Right atrium auricular region (tissue), 2 donors: ENCODE results near the gene ABCC5. TPM values are rescaled to one million over a fixed set of nuclear protein-coding genes. Genes with fewer than 3 reads are reported as not detected.

Experiments
- DNase-seq: peaks from one replicate; pipeline ENCODE4 v3.0.0-alpha.2; 2019; ENCODE audit warnings: low spot score
- H3K27ac ChIP-seq, 2 donors: fragments of 200-600 bp; sonication (generic); 1 replicate in 1 of 2; 2 replicates in 1 of 2; pipeline ENCODE4 v1.5.1; 2016 to 2019
- H3K27me3 ChIP-seq, 2 donors: fragments of 200-600 bp; sonication (generic); one replicate each; pipeline versions ENCODE4 v1.5.1 to v1.6.0; 2017 to 2019
- H3K36me3 ChIP-seq: fragments of 200-600 bp; sonication (generic); one replicate; pipeline ENCODE4 v1.5.1; 2016
- H3K4me1 ChIP-seq, 2 donors: fragments of 200-600 bp; sonication (generic); one replicate each; pipeline versions ENCODE4 v1.5.1 to v1.6.0; 2017 to 2019
- H3K4me3 ChIP-seq, 2 donors: fragments of 200-600 bp; sonication (generic); 1 replicate in 1 of 2; 2 replicates in 1 of 2; pipeline ENCODE4 v1.5.1; 2017 to 2019; ENCODE audit warnings: mild to moderate bottlenecking in 1 of 2, moderate library complexity in 1 of 2
- H3K9me3 ChIP-seq, 2 donors: fragments of 200-600 bp; sonication (generic); one replicate each; pipeline ENCODE4 v1.5.1; 2019
- CTCF ChIP-seq, 2 donors: fragments of 200-600 bp; sonication (generic); IDR thresholded peaks; one replicate each; pipeline ENCODE4 v1.5.1; 2019; ENCODE audit warnings: antibody characterized with exemption in 2 of 2
- total RNA-seq, 2 donors: library from RNA; depleted of rRNA; stranded (reverse); fragments of >200 nt; gene quantifications; one replicate each; pipeline ENCODE4 v1.1.0, GENCODE V29; 2016

ABCC5 gene
- total RNA-seq, 2 donors from 2014 or later = 17.5 to 23.1 TPM

DNA sequence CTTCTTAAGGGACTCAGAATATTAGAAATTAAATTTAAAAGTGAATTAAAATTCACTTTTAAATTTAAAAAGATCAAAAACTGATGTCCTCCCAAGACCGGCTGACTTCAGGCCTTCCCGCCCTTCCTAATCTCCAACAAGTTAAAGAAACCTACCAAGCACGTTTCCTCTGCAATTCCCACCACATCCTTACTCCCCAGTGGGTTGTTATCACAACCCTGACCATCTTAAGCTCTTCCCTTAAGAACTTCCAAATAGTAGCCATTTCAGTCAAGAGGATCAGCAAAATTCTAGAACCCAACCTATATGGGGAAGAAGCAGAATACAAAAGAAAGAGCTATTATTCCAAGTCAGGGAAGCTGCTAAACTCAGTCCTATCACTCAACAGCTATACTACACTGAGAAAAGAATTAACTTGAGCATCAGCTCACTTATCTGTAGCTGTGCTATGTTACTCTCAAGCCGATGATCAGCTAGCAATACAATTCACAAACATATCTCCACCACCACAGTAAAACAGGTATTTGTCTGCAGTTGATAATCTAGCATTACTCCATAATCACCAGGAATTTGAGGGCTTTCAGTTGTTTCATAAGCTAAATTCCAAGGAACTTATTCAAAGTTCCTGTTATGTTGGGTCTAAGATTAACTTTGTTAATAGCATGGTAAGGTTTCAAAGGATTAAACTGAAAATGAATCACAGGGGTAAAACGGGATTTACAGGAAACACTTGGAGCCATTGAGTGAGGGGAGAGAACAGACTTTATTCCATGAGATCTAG, 14.3 kb downstream of the ABCC5 start:
- H3K4me3 ChIP-seq = no peak overlapping the region
- H3K36me3 ChIP-seq = peaks cover 5% of the 10 kb centered on the region
- no peaks in the 10 kb centered on the region for H3K27me3 ChIP-seq
- H3K4me1 ChIP-seq = peaks cover 0 to 51% of the 10 kb centered on the region in 2 donors
- peak overlapping the region; percentile 33 to 41 for H3K27ac ChIP-seq
- no peak for DNase-seq
- H3K9me3 ChIP-seq = no peaks in the 10 kb centered on the region
- TF ChIP-seq CTCF (IDR thresholded peaks at IDR 0.05) = no peak

DNA sequence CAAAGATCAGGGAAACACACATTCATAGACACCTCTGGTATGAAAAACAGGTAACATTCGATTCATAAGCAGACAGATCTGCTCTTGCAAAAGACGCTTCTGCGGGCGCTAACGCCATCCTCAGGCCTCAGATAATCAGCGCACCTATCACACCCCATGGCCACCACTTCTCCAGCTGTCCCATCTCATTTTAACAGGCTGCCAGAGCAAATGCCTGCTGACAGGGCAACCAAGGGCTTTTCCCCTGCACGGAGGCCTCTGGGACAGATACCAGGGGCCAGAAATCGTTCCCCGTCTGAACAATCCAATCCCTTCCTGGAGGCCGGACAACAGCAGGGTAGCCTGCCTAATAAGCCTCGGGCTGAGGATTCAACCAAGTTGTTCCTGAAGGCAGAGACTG, 15.2 kb downstream of the ABCC5 start:
- no peaks in the 10 kb centered on the region for H3K27me3 ChIP-seq
- no peak for TF ChIP-seq CTCF (IDR thresholded peaks at IDR 0.05)
- peaks cover 5% of the 10 kb centered on the region for H3K36me3 ChIP-seq
- peak overlapping the region; percentile 33 to 41 for H3K27ac ChIP-seq
- H3K4me1 ChIP-seq = peaks cover 0 to 57% of the 10 kb centered on the region in 2 donors
- H3K9me3 ChIP-seq = no peaks in the 10 kb centered on the region
- H3K4me3 ChIP-seq = no peak overlapping the region
- no peak for DNase-seq

DNA sequence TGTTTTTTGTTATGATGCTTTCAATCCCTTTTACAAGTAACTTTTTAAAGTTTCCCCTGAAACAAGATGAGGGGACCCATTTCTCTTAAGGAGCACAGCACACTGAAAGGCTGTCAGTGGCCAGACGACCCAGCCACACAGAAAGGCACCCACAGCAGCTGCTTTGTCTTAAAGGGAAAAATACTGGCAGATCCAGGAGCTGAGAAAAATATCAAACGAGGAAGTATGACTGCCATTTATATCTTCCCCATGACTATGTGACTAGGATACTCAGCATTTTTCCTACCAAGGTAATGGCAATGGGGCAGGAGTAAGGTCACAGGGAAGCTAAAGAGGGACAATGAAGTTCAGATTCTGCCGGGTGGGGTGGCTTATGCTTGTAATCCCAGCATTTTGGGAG, 15.9 kb downstream of the ABCC5 start:
- Histone ChIP-seq H3K4me3 (no peak overlapping the region), H3K36me3 (peaks cover 5% of the 10 kb centered on the region), H3K9me3 (no peaks in the 10 kb centered on the region), H3K27me3 (no peaks in the 10 kb centered on the region), H3K4me1 (peaks cover 0 to 59% of the 10 kb centered on the region in 2 donors), H3K27ac (peak overlapping the region; percentile 33 to 41)
- no peak for DNase-seq
- TF ChIP-seq CTCF (IDR thresholded peaks at IDR 0.05) = no peak

DNA sequence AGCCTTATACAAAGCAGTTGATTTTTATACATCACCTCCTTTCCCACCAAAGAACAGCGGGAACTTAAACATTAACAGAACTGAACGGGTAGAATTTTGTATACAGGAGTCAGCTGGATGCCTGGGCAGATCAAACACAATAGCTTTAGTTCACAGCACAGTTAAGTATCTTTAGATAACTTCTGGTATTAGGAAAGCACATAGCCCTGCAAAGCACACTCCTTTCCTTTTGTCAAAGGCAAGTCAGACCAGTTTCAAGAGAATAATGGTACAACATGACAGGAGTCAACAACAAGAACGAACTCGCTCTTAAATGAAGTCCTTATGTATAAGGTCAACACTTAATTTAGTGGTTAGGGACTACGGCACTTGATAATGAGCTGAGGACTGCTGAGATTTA, 26.3 kb downstream of the ABCC5 start:
- no peaks in the 10 kb centered on the region for H3K27me3 ChIP-seq
- TF ChIP-seq CTCF (IDR thresholded peaks at IDR 0.05) = no peak
- no peaks in the 10 kb centered on the region for H3K4me1 ChIP-seq
- no peak overlapping the region for H3K4me3 ChIP-seq
- no peak for DNase-seq
- H3K27ac ChIP-seq = no peak overlapping the region
- H3K36me3 ChIP-seq = peaks cover 28% of the 10 kb centered on the region
- H3K9me3 ChIP-seq = no peaks in the 10 kb centered on the region

- no peaks in the 10 kb centered on the region for H3K9me3 ChIP-seq
- peaks cover 57% of the 10 kb centered on the region for H3K36me3 ChIP-seq
- no peak for DNase-seq
- H3K4me3 ChIP-seq = no peak overlapping the region
- no peak overlapping the region for H3K27ac ChIP-seq
- H3K27me3 ChIP-seq = no peaks in the 10 kb centered on the region
- no peaks in the 10 kb centered on the region for H3K4me1 ChIP-seq
- no peak for TF ChIP-seq CTCF (IDR thresholded peaks at IDR 0.05)
Measured at GRCh38 chr3:183988216-183988790, 29.4 kb downstream of the ABCC5 start.
